CD14-positive monocyte (primary cell): ENCODE measurements around the gene DDX10. TPM values are rescaled to one million over a fixed set of nuclear protein-coding genes. Genes with fewer than 3 reads are reported as not detected.

Experiments
- DNase-seq, 3 donors: peaks; one replicate each; pipeline ENCODE4 v3.0.0-alpha.2; 2011 to 2022
- H2AFZ ChIP-seq: 2 replicates; pipeline ENCODE4 v1.6.0; 2012; ENCODE audit warnings: mild to moderate bottlenecking, low read depth, low read length, inconsistent platforms; ENCODE audit not compliant: insufficient read depth, poor library complexity, severe bottlenecking
- H3K27ac ChIP-seq, 2 donors: 1 replicate in 1 of 2; 2 replicates in 1 of 2; pipeline ENCODE4 v1.5.1; 2012 to 2013; ENCODE audit warnings: low read length in 2 of 2, control low read depth in 1 of 2, inconsistent platforms in 1 of 2, low read depth in 1 of 2, mild to moderate bottlenecking in 1 of 2
- H3K27me3 ChIP-seq, 2 donors: one replicate each; pipeline versions ENCODE4 v1.6.0 to v1.6.1; 2011 to 2013; ENCODE audit warnings: low read length in 2 of 2; ENCODE audit not compliant: control insufficient read depth in 2 of 2, insufficient read depth in 2 of 2
- H3K36me3 ChIP-seq, 2 donors: replicated peaks in 1 of 2; 1 replicate in 1 of 2; 2 replicates in 1 of 2; pipeline versions ENCODE4 v1.5.1 to v1.6.1; 2012 to 2013; ENCODE audit warnings: low read length in 2 of 2, control low read depth in 1 of 2, inconsistent platforms in 1 of 2, mild to moderate bottlenecking in 1 of 2; ENCODE audit not compliant: insufficient read depth in 2 of 2, control insufficient read depth in 1 of 2
- H3K4me1 ChIP-seq, 2 donors: 1 replicate in 1 of 2; 2 replicates in 1 of 2; pipeline versions ENCODE4 v1.5.1 to v1.6.1; 2012 to 2013; ENCODE audit warnings: low read length in 2 of 2, control low read depth in 1 of 2, inconsistent platforms in 1 of 2, mild to moderate bottlenecking in 1 of 2, moderate library complexity in 1 of 2; ENCODE audit not compliant: insufficient read depth in 2 of 2, control insufficient read depth in 1 of 2
- H3K4me2 ChIP-seq: replicated peaks from 2 replicates; pipeline ENCODE3; 2012; ENCODE audit warnings: low read length, moderate library complexity, mild to moderate bottlenecking; ENCODE audit not compliant: poor library complexity, severe bottlenecking; ENCODE audit errors: extremely low read depth
- H3K4me3 ChIP-seq, 3 experiments: fragments of 200-600 bp in 1 of 3; sonication (generic) in 1 of 3; replicated peaks in 1 of 3; 1 replicate in 2 of 3; 2 replicates in 1 of 3; pipeline ENCODE4 v1.5.1; 2011 to 2013; ENCODE audit warnings: low read length in 3 of 3, mild to moderate bottlenecking in 3 of 3, control low read depth in 2 of 3, low read depth in 2 of 3, inconsistent platforms in 1 of 3, moderate library complexity in 1 of 3
- H3K79me2 ChIP-seq: 2 replicates; pipeline ENCODE4 v1.6.0; 2012; ENCODE audit warnings: mild to moderate bottlenecking, control low read depth, inconsistent platforms, low read length, moderate library complexity; ENCODE audit not compliant: insufficient read depth
- H3K9ac ChIP-seq: 2 replicates; pipeline ENCODE4 v1.6.0; 2017; ENCODE audit warnings: low read length, mild to moderate bottlenecking; ENCODE audit not compliant: insufficient read depth, poor library complexity, severe bottlenecking
- H3K9me3 ChIP-seq, 2 donors: replicated peaks in 1 of 2; 1 replicate in 1 of 2; 2 replicates in 1 of 2; pipeline versions ENCODE4 v1.5.1 to v1.6.1; 2012 to 2013; ENCODE audit warnings: low read length in 2 of 2, control low read depth in 1 of 2; ENCODE audit not compliant: control insufficient read depth in 1 of 2, insufficient read depth in 1 of 2
- H4K20me1 ChIP-seq: 2 replicates; pipeline ENCODE4 v1.6.0; 2012; ENCODE audit warnings: mild to moderate bottlenecking, low read length, control low read depth, moderate library complexity; ENCODE audit not compliant: insufficient read depth
- H3K27ac Mint-ChIP-seq, 7 donors: one replicate each; pipeline ENCODE4 v1.8.0; 2020; ENCODE audit warnings: mild to moderate bottlenecking in 7 of 7, mixed read lengths in 7 of 7, moderate library complexity in 6 of 7, inconsistent platforms in 2 of 7
- H3K27me3 Mint-ChIP-seq, 3 donors: one replicate each; pipeline ENCODE4 v1.8.0; 2021 to 2022; ENCODE audit warnings: low read depth in 3 of 3, mild to moderate bottlenecking in 3 of 3, mixed read lengths in 3 of 3, moderate library complexity in 3 of 3, inconsistent platforms in 1 of 3
- H3K36me3 Mint-ChIP-seq, 2 donors: one replicate each; pipeline ENCODE4 v1.8.0; 2020; ENCODE audit warnings: mixed read lengths in 2 of 2, inconsistent platforms in 1 of 2, mild to moderate bottlenecking in 1 of 2
- H3K4me1 Mint-ChIP-seq: one replicate; pipeline ENCODE4 v1.8.0; 2020; ENCODE audit warnings: mild to moderate bottlenecking, mixed read lengths
- H3K4me3 Mint-ChIP-seq, 2 donors: one replicate each; pipeline ENCODE4 v1.8.0; 2020; ENCODE audit warnings: mild to moderate bottlenecking in 2 of 2, mixed read lengths in 2 of 2, moderate library complexity in 1 of 2
- H3K9me3 Mint-ChIP-seq, 7 donors: one replicate each; pipeline ENCODE4 v1.8.0; 2020 to 2022; ENCODE audit warnings: mixed read lengths in 7 of 7, mild to moderate bottlenecking in 6 of 7, moderate library complexity in 6 of 7, inconsistent platforms in 2 of 7
- CTCF ChIP-seq: fragments of 200-600 bp; IDR thresholded peaks from one replicate; pipeline ENCODE4 v1.8.0; 2022; ENCODE audit warnings: antibody characterized with exemption, mild to moderate bottlenecking
- WGBS: methylation state at CpG from one replicate; pipeline ENCODE4 v1.1.5; 2013; ENCODE audit warnings: missing lambda C conversion rate; ENCODE audit not compliant: insufficient coverage; 5-methylcytosine and 5-hydroxymethylcytosine counted together
- intact Hi-C, 2 donors: fragments of 100-400 bp; cut with micrococcal nuclease; formaldehyde crosslinking; loops; one replicate each; pipeline versions ENCODE4 v1.15.0 to v1.15.1; 2023
- polyA plus RNA-seq, 3 donors: library from polyadenylated mRNA; depleted of rRNA in 1 of 3; unstranded in 2 of 3; stranded (reverse) in 1 of 3; fragments of 300-500 nt in 2 of 3; fragments of >200 nt in 1 of 3; fragmentation: Illumina TruSeq in 2 of 3; gene quantifications; 1 replicate in 2 of 3; 2 replicates in 1 of 3; pipeline ENCODE4 v1.2.3, GENCODE V29; 2012 to 2021

Gene DDX10
- polyA plus RNA-seq, 3 donors = 5.0 to 6.3 (median 5.3) TPM

DNA sequence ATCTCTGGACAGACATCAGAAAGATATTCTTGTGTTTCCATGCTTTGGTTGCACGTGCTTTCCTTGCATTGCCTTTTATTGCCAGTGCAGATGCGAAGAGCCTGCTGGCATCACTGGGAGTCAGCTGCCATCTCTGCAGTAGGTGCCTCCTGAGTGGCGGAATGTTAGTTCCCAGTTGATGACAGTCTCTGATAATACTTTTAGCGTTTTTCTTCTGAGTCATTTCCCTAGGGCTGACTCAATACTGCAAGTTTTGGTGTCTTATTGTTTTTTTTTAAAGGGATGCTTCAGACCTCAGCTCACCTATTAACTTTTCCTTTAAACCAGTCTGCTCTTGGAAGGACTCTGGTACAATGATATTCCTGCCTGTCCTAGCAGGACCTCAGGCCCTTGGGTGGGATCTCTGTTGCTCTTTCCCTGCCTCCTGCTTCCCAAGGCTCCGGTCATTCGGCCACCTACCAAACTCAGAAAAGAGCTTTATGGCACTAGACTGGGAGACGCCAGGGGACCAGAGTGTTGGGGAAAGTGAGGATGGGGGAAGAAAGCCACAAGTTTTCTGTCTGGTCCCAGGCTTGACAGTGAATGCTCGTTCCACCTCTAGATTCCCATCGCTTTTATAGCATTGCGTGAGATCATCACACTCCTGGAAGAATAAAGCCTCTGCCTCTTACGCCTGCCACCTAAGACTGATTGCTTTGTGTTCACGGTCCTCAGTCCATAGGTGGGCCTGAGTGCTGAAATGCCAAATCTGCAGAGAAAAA lies 308.7 kb downstream of the DDX10 start:
- 89% methylated on average over 5 of the region's 12 CpGs for WGBS
- peaks cover 0 to 3% (median 2%) of the 10 kb centered on the region in 3 donors for H3K27me3 Mint-ChIP-seq
- H3K79me2 ChIP-seq = no peaks in the 10 kb centered on the region
- H3K4me2 ChIP-seq = no peak overlapping the region
- no peak for DNase-seq
- H3K27ac Mint-ChIP-seq = peak overlapping the region in 2 of 7 donors; percentile 42 to 54
- H3K4me1 Mint-ChIP-seq = no peaks in the 10 kb centered on the region
- no peaks in the 10 kb centered on the region for H3K36me3 ChIP-seq
- H3K4me3 ChIP-seq = no peak overlapping the region
- H3K27me3 ChIP-seq = no peaks in the 10 kb centered on the region
- no peak overlapping the region for H2AFZ ChIP-seq
- no peaks in the 10 kb centered on the region for H3K36me3 Mint-ChIP-seq
- H3K9me3 ChIP-seq = no peaks in the 10 kb centered on the region
- H3K9me3 Mint-ChIP-seq = peaks cover 0 to 4% (median 0%) of the 10 kb centered on the region in 7 donors
- H3K27ac ChIP-seq = no peak overlapping the region
- no peaks in the 10 kb centered on the region for H4K20me1 ChIP-seq
- intact Hi-C loops = no loop called here
- TF ChIP-seq CTCF = no peak
- no peaks in the 10 kb centered on the region for H3K4me1 ChIP-seq
- no peak overlapping the region for H3K4me3 Mint-ChIP-seq
- no peak overlapping the region for H3K9ac ChIP-seq

- Histone ChIP-seq H3K9ac (no peak overlapping the region), H4K20me1 (no peaks in the 10 kb centered on the region), H3K27ac (no peak overlapping the region), H3K4me1 (no peaks in the 10 kb centered on the region), H3K36me3 (no peaks in the 10 kb centered on the region), H3K4me3 (no peak overlapping the region), H3K4me2 (no peak overlapping the region), H3K27me3 (no peaks in the 10 kb centered on the region), H3K9me3 (no peaks in the 10 kb centered on the region), H2AFZ (no peak overlapping the region), H3K79me2 (no peaks in the 10 kb centered on the region)
- no peaks in the 10 kb centered on the region for H3K4me1 Mint-ChIP-seq
- no peak for TF ChIP-seq CTCF
- no CpG with 5 or more reads among the region's 2 CpGs for WGBS
- DNase-seq = no peak
- peak overlapping the region in 1 of 7 donors; percentile 31 for H3K27ac Mint-ChIP-seq
- H3K4me3 Mint-ChIP-seq = no peak overlapping the region
- H3K9me3 Mint-ChIP-seq = peaks cover 0 to 4% (median 0%) of the 10 kb centered on the region in 7 donors
- H3K36me3 Mint-ChIP-seq = no peaks in the 10 kb centered on the region
- peaks cover 0 to 3% (median 2%) of the 10 kb centered on the region in 3 donors for H3K27me3 Mint-ChIP-seq
- intact Hi-C loops = no loop called here
Observed at GRCh38 chr11:108975026-108975425, 310.2 kb downstream of the DDX10 start.
